ENCODE measurements around the gene C17orf100. TPM values are rescaled to one million over a fixed set of nuclear protein-coding genes. Genes with fewer than 3 reads are reported as not detected.

Gene C17orf100
- total and polyA plus RNA-seq, 2 of the 13 experiments (the other 11 are each of a cell fraction or from before 2014, with no cell fraction given), result 3.6 to 8.7 TPM

Small RNA genes within 50 kb of the gene (microRNA-seq; reads per million reads assigned to microRNA genes)
- gene MIR4520-1 (not detected), gene MIR4520-2 (not detected)

Small RNA genes within 50 kb of the gene (small RNA-seq; reads per million reads assigned to genes)
- gene MIR4520-1 (ENCODE audit: insufficient read depth in 2 of 3, insufficient read length in 3 of 3, low read depth in 2 of 3, low replicate concordance in 1 of 3), result 0.20 to 0.97 (median 0.65) reads per million in 3 experiments

Other genes with a start within 250 kb of the C17orf100 start
- gene AIPL1, start 216.6 kb upstream of the C17orf100 start, total RNA-seq (2016; rRNA removed; fragmentation: Illumina TruSeq; extraction: Trizol), result not detected in 2 replicates
- gene AIPL1, start 216.6 kb upstream of the C17orf100 start, polyA plus RNA-seq (2011; rRNA removed), result not detected in 2 replicates
- 30.3 and 33.8 TPM in 2 replicates for gene PIMREG, start 207.3 kb upstream of the C17orf100 start, total RNA-seq (2016; rRNA removed; fragmentation: Illumina TruSeq; extraction: Trizol)
- 10.9 and 15.6 TPM in 2 replicates for gene PIMREG, start 207.3 kb upstream of the C17orf100 start, polyA plus RNA-seq (2011; rRNA removed)
- gene PITPNM3, start 95.2 kb upstream of the C17orf100 start, total RNA-seq (2016; rRNA removed; fragmentation: Illumina TruSeq; extraction: Trizol), result 0.13 and 0.28 TPM in 2 replicates
- gene PITPNM3, start 95.2 kb upstream of the C17orf100 start, polyA plus RNA-seq (2011; rRNA removed), result 0.29 and 0.33 TPM in 2 replicates
- gene KIAA0753, start 11.1 kb upstream of the C17orf100 start, total RNA-seq (2016; rRNA removed; fragmentation: Illumina TruSeq; extraction: Trizol), result 9.1 and 10.7 TPM in 2 replicates
- 4.6 and 5.2 TPM in 2 replicates for gene KIAA0753, start 11.1 kb upstream of the C17orf100 start, polyA plus RNA-seq (2011; rRNA removed)
- gene TXNDC17, start 10.7 kb upstream of the C17orf100 start, total RNA-seq (2016; rRNA removed; fragmentation: Illumina TruSeq; extraction: Trizol), result 266 and 359 TPM in 2 replicates
- gene TXNDC17, start 10.7 kb upstream of the C17orf100 start, polyA plus RNA-seq (2011; rRNA removed), result 147 and 188 TPM in 2 replicates
- gene MED31, start 157 bp upstream of the C17orf100 start, total RNA-seq (2016; rRNA removed; fragmentation: Illumina TruSeq; extraction: Trizol), result 20.9 and 25.0 TPM in 2 replicates
- gene MED31, start 157 bp upstream of the C17orf100 start, polyA plus RNA-seq (2011; rRNA removed), result 14.2 and 19.0 TPM in 2 replicates
- 24.4 and 42.8 TPM in 2 replicates for gene SLC13A5, start 61.6 kb downstream of the C17orf100 start, total RNA-seq (2016; rRNA removed; fragmentation: Illumina TruSeq; extraction: Trizol)
- gene SLC13A5, start 61.6 kb downstream of the C17orf100 start, polyA plus RNA-seq (2011; rRNA removed), result 310 and 460 TPM in 2 replicates
- 1.7 and 2.4 TPM in 2 replicates for gene XAF1, start 104.3 kb downstream of the C17orf100 start, total RNA-seq (2016; rRNA removed; fragmentation: Illumina TruSeq; extraction: Trizol)
- 1.2 and 1.6 TPM in 2 replicates for gene XAF1, start 104.3 kb downstream of the C17orf100 start, polyA plus RNA-seq (2011; rRNA removed)
- gene FBXO39, start 124.5 kb downstream of the C17orf100 start, total RNA-seq (2016; rRNA removed; fragmentation: Illumina TruSeq; extraction: Trizol), result not detected in 2 replicates
- 0.09 and 0.17 TPM in 2 replicates for gene FBXO39, start 124.5 kb downstream of the C17orf100 start, polyA plus RNA-seq (2011; rRNA removed)
- gene TEKT1, start 180.0 kb downstream of the C17orf100 start, total RNA-seq (2016; rRNA removed; fragmentation: Illumina TruSeq; extraction: Trizol), result not detected in 2 replicates
- not detected in 2 replicates for gene TEKT1, start 180.0 kb downstream of the C17orf100 start, polyA plus RNA-seq (2011; rRNA removed)